Stimulated activated CD8-positive, alpha-beta memory T cell treated with anti-CD3 and anti-CD28 coated beads, Interleukin-15, amount 100 ng/mL, for 48 hours (primary cell): Measurements from ENCODE around the gene GYG1.
A peak's percentile ranks its signal among the peaks of the same experiment; 100 is the strongest.
"Not testable (repeated sequence)": the region's sequence is repeated elsewhere in the genome, so short reads cannot be mapped to it uniquely, and the experiment has no call there.

ENCODE experiments used
- DNase-seq, 2 donors: peaks; one replicate each; pipeline ENCODE4 v3.0.0-alpha.2; 2020; ENCODE audit warnings: low read depth in 2 of 2

GYG1 gene

DNA sequence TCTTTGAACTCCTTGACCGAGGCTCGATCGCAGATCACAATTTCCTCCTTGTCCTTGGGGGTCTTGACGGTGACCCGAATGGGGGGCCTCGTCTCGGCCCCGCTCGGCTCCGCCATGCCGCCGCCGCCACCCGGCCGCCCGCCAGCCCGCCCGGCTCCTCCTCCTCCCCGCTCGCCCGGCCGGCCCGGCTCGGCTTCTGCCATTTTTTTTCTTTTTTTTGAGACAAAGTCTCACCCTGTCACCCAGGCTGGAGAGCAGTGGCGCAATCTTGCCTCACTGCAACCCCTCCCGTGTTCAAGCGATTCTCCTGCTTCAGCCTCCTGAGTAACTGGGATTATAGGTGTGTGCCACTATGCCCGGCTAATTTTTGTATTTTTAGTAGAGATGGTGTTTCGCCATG lies 3.8 kb upstream of the GYG1 start:
- not testable (repeated sequence) for DNase-seq

GRCh38 chr3:148990236-148990635 lies 1.1 kb upstream of the GYG1 start:
- DNase-seq, result no peak

DNA sequence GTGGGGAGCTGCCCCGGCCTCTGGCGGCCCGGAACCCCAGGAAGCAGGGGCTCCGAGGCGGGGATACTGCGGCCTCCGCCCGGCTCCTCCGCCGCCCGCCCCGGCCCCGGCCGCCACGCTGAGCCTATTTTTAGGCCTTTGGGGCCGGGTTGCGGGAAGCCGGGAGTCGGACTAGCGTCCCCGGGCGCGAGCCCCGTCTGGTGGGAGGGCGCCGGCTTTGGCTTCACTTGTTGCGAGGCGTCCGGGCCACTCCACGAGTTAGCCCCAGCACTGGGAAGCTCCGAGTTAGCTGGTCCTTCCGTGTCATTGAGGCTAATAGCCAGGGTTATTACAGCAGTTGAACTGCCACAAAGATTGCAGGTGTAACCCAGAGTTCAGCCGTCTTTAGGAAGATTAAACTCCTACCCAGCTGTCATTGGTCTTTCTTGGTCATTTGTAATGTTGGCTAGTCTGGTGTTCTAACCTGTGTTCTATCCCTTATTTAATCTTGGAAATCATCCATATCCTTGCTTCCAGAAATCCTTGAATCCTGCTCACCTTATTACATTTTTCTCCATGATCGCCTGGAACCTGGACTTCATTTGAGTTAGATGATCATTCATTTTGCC lies 791 bp downstream of the GYG1 start:
- DNase-seq, result no peak

- DNase-seq, result no peak
Observed at GRCh38 chr3:148992635-148993255, 1.4 kb downstream of the GYG1 start.

DNA sequence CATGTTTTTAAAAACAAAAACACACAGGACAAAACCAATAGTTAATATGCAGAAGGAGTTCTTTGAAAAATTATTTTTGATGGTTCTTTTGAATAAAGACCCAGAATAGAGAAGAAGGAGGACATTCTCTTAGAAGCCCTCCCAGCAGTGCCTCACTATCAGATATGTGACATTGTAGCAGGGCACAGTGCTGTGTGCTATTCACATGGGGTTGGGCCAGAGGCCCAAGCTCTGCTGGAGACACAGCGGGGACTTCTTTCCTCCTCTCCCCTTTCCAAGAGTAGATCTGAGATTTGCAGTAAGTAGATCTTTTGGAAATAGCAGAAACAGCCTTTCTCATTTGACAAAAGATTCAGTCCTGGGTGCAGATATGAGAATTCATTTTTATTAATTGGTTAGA lies 6.3 kb downstream of the GYG1 start:
- DNase-seq, result no peak

DNA sequence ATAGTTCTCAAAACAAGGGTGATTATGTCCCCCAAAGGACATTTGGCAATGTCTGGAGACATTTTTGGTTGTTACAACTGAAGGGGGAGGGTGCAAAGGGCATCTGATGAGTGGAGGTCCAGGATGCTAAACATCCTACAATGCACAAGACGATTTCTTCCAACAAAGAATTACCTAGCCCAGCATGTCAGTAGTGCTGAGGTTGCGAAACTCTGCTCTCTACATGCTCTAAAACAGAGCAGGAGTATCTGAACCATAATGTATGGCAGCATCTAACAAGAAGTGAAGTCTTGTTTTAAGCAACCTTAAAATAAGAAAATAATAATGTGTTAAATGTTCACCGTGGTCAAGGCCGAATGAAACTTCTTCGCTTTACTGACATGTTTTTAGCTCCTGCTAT lies 7.0 kb downstream of the GYG1 start:
- no peak for DNase-seq

DNA sequence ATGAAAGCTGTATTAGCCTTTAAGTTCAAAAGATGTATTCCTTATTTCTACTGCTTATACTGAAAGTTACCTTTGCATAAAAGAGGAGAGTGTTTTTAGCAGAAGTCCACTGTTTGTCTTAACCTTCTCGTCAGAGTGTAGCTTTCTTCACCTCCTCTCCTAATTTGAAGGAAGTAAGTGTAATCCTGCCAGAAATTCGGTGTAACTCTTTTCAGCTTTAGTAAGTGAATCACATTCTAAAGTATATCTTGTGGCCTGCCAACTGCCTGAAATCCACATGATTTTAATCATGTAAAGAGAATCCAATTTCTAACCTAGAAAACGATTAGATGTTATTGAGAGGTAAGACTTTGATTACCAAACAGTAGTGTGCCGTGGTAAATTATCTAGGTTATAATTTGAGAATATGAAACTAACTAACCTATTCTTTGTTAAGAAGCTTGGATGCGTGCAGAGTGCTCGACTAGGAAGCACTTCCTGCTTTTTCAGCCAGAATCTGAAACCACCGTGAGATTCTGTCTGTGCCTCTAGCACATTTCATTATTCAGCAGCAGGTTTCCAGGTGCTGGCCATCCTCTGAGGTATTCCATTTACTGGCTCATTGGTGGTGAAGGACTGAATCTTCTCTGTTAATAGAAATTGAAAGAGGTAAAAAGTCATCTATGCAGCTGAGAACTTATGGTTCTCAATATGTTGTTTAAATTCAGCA lies 7.5 kb downstream of the GYG1 start:
- no peak for DNase-seq

DNA sequence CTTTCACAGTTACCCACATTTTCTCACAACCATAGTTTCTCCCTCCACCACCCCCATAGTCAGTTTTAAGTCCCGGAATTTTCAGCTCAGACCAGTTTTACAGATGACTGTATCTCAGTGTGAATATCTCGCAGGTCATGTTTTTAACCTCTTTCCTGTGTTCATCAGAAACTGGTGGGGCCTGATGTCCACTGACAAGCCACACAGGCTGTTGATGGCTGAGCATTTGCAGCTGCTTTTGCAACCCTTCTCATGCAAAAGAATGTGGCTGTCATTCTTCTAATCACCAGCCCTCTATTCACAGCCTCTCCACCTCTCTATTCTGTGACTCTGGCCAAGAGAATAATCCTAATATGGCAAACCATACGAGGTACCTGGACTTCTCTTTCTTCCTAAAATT lies 8.5 kb downstream of the GYG1 start:
- DNase-seq, result no peak

GRCh38 chr3:149000206-149000745 lies 8.9 kb downstream of the GYG1 start:
- no peak for DNase-seq

DNA sequence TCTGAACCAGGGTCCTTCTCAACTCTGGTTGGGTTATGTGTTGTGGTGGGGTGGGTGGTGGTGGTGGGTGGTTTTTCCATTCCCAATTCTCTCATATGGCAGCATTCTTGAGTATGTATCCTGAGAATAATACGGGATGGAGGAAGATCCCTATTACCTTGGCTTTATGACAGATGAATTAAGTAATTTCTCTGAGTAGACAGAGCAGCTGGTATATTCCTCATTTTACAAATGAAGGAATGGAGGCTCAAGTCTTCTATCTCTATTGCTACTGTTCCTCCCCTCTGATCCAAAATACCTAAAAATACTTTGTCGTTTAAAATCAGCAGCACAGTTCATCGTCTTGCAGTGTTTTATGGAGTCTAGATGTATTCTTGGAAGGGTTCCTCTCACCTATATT lies 10.4 kb downstream of the GYG1 start:
- DNase-seq, result no peak

GRCh38 chr3:149003653-149004305 lies 12.4 kb downstream of the GYG1 start:
- no peak for DNase-seq

DNA sequence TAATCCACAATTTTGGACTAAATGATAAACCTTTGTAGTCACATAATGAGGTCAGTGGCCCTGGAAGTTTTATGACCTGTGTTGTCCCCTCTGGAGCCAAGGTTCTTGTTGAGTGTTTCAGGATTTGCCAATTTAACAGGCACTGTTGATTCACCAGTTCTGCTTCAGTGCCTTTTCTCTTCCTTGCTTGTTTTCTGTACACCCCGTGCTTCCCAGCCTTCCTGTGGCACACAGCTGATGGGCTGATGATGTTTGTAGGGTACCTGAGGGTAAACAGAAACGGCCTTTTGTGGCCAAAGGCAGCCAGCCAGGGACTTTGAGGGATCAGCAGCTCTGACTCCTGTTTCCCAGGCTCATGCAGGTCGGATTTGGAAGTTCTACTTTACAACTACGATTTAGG lies 13.3 kb downstream of the GYG1 start:
- no peak for DNase-seq

- no peak for DNase-seq
Observed at GRCh38 chr3:149005416-149005815, 14.1 kb downstream of the GYG1 start.

DNA sequence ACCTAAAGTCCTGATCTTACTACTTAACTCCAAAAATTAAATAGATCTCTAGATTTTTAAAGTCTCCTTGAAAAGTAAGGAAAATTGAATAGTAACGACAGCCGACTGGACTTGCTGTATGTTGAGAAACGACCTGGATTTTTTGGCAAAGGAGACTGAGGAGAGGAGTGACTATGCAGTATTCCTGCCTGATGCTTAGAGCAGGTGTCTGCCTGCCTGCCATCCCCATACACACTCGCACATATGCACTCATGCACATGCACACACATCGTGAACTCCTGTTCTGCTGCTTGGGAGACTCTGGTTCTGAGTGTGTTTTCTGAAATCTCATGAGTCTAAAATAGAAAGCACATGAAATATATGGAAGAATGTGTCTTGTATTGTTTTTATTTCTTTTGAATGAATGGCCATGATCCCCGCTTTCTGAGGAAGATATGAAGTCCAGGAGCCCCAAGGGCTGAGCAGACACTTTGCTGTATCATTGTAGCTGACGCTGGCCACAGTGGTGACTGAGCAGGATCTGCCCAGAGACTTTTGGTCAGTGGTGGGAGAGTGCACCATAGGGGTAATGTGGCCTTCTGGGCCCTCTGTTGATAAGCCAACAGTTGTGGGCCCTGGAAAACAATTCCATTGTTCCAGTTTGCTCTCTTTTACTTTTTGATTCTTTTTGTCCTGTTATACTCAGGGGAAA lies 16.4 kb downstream of the GYG1 start:
- no peak for DNase-seq

DNA sequence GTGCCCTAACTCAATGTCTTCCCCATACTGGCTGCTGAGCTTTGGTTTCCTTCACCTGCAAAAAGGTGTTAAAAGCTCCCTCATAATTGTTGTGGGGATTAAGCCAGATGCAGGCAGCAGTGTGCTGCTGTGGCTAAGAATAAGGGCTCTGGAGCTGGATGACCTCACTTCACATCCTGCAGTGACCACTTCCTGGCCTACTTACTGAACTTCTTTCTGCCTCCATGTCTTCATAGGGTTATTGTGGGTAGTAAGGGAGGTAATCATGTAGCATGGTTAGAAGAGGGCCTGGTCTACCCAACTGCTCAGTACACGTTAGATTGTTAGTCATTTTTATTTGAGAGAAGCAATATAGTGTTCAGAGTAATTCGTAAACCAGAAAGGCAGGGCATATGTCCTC lies 18.4 kb downstream of the GYG1 start:
- DNase-seq, result peak in 1 of 2 donors; percentile 15

DNA sequence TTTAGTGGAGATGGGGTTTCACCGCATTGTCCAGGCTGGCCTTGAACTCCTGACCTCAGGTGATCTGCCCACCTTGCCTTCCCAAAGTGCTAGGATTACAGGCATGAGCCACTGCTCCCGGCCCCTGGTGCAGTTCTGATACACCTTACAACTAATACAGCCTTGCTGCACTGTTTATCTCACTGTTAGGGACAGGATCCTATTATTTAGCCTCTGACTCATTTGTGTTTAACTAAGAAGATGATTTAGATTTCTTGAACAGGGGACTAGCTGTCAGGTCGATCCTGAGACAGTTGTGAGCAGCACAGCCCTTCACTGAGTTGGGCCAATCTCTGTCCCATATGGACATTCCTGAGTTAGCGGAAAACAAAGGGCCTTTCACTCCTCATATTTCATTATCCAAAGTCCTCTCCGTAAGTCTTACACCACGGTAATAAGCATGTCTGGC lies 19.2 kb downstream of the GYG1 start:
- DNase-seq, result no peak

DNA sequence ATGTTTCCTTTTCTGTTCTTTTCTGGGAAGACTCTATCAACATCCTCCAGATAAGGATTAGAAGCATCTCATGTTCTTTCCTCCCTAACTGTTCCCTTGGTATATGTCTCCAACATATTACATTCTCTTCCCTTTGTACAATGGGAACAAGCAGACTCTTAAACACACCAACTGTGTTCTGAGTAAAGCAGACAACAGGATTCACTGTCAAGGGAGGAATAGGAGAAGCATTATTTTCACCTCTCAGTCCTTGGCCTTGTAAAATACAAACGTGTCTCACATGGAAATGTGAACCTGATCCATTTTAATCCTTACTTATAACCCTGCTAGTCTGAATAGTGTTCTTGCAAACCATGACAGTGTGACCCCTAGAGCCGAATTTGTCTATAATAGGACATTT lies 19.6 kb downstream of the GYG1 start:
- DNase-seq, result no peak

DNA sequence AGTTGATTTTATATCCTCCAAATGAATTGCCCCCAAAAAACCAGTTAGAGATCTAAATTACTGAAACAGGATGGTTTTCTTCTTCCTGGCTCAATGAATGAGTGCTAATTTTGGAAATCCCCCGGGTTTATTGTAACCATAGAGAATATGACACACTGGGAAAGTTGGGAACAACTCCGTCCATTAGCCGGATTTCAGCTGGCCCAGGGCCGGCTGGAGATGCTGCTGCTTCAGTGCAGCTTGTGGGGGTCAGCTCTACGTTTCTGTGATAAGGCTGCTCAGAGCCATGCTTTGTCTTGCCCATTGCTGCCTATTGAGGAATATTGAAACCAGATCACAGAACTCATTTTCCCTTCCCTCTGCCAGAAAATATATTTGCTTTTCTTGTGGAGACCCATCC lies 20.3 kb downstream of the GYG1 start:
- DNase-seq, result no peak

DNA sequence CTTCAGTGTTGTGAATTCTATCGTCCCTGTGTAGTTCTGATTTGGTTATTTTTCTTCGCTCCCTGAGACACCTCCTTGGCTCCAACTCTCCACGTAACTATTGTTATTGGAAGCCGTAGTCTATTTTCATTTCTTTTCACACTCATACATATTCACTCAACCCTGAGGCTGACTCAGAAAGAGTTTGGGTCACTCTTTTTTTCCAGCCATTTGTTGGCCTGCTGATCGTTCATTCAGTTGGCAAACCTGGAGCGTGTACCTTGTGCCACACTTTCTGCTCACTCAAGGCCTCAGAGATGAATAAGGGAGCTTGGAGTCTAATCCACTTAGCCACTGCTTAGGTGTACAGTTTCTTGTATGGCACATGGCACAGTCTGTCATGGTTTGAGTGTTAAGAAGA lies 22.4 kb downstream of the GYG1 start:
- DNase-seq, result no peak

- no peak for DNase-seq
Observed at GRCh38 chr3:149015393-149015792, 24.1 kb downstream of the GYG1 start.

- DNase-seq, result no peak
Observed at GRCh38 chr3:149016242-149016641, 24.9 kb downstream of the GYG1 start.
